ENCODE results near the gene VPS72. TPM values are rescaled to one million over a fixed set of nuclear protein-coding genes. Genes with fewer than 3 reads are reported as not detected.
A peak's percentile ranks its signal among the peaks of the same experiment; 100 is the strongest.

The VPS72 gene
- total and polyA plus RNA-seq, 2 donors (not counting 3 experiments of a cell fraction or from before 2014, with no cell fraction given): 76.2 to 85.2 TPM

DNA sequence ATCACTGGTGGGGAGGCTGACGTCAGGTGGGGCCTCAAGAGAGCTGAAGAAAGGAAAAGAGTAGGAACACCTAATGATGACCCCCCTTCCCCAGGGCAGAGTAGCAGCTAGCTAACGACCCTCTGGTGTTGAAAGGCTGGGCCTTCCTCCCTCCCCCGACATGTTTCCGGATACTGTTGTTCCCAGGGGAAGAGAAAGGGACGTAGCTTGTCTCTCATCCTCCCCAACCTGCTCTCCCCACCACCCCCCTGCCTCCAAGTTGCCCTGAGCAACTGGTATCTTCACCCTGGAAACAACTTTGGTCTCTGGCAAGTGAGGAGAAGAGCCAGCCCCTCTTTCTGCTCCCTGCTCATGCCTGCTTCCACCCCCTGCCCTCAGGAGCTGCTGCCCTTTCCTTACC is 46.0 kb downstream of the VPS72 start:
- peak overlapping the region in 1 of 3 experiments; percentile 49 for H3K4me3 ChIP-seq (replicated peaks in 1 of 3; ENCODE audit: insufficient read depth in 1 of 3, low read depth in 1 of 3, low read length in 3 of 3)
- H3K27ac ChIP-seq (ENCODE audit: insufficient read depth, low read depth, low read length): no peak overlapping the region
- no peaks in the 10 kb centered on the region for H3K9me3 ChIP-seq (replicated peaks; ENCODE audit: control insufficient read depth, insufficient read depth, low read length)
- H3K27me3 ChIP-seq (ENCODE audit: control insufficient read depth in 2 of 2, insufficient read depth in 2 of 2, low read length in 2 of 2): no peaks in the 10 kb centered on the region
- intact Hi-C loops (cut with micrococcal nuclease): loop anchor here (1.0 kb wide), 1 partner anchor 10 kb away; no protein-coding TSS in a partner anchor
- no peaks in the 10 kb centered on the region for H3K9me1 ChIP-seq (replicated peaks; ENCODE audit: control insufficient read depth, extremely low read depth, insufficient read depth, low read length)
- CTCF ChIA-PET: interaction anchor here (0.8 to 3.2 kb wide), 3 partner anchors 13 to 85 kb away, joined by 4 to 30 read pairs (median 4); partner anchors contain the start of gene CDC42SE1
- TF ChIP-seq POLR2AphosphoS5 (IDR thresholded peaks at IDR 0.05; ENCODE audit: insufficient read depth, low read depth, low read length) (no peak), MYC (IDR thresholded peaks at IDR 0.05; ENCODE audit: low read depth, low read length) (no peak), FOS (IDR thresholded peaks at IDR 0.05; ENCODE audit: borderline replicate concordance, insufficient read depth, low read length) (no peak), EZH2 (IDR thresholded peaks at IDR 0.05; ENCODE audit: borderline replicate concordance, low read depth, low read length, severe bottlenecking) (no peak), JUN (IDR thresholded peaks at IDR 0.05; ENCODE audit: borderline replicate concordance, insufficient read depth, insufficient read length, low read depth) (no peak), GATA2 (IDR thresholded peaks at IDR 0.05; ENCODE audit: insufficient read depth, insufficient read length, low read depth, low read length) (no peak), POLR2A (IDR thresholded peaks at IDR 0.05; ENCODE audit: low read depth, low read length) (no peak)
- TF ChIP-seq, protein P1, sequence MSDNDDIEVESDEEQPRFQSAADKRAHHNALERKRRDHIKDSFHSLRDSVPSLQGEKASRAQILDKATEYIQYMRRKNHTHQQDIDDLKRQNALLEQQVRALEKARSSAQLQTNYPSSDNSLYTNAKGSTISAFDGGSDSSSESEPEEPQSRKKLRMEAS (IDR thresholded peaks at IDR 0.05; ENCODE audit: insufficient read depth, insufficient read length): no peak
- TF ChIP-seq, protein P2, sequence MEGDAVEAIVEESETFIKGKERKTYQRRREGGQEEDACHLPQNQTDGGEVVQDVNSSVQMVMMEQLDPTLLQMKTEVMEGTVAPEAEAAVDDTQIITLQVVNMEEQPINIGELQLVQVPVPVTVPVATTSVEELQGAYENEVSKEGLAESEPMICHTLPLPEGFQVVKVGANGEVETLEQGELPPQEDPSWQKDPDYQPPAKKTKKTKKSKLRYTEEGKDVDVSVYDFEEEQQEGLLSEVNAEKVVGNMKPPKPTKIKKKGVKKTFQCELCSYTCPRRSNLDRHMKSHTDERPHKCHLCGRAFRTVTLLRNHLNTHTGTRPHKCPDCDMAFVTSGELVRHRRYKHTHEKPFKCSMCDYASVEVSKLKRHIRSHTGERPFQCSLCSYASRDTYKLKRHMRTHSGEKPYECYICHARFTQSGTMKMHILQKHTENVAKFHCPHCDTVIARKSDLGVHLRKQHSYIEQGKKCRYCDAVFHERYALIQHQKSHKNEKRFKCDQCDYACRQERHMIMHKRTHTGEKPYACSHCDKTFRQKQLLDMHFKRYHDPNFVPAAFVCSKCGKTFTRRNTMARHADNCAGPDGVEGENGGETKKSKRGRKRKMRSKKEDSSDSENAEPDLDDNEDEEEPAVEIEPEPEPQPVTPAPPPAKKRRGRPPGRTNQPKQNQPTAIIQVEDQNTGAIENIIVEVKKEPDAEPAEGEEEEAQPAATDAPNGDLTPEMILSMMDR (IDR thresholded peaks at IDR 0.05; ENCODE audit: extremely low read depth in 1 of 2, insufficient read depth in 1 of 2, low read depth in 1 of 2, low read length in 2 of 2): no peak
- no peak overlapping the region for H3K4me2 ChIP-seq (ENCODE audit: insufficient read depth, low read length)
- BruUV-seq (replicated peaks): no TSS peak
- H3K9ac ChIP-seq (replicated peaks; ENCODE audit: extremely low read depth, insufficient read depth, low read length): no peak overlapping the region
- peaks cover 29% of the 10 kb centered on the region for H3K4me1 ChIP-seq (ENCODE audit: control insufficient read depth, extremely low read depth, insufficient read depth, low read length)
- dilution Hi-C loops (cut with MboI; ENCODE audit: extremely low pct_ligation_motif_present, low sequenced_read_pairs): no loop called here
- POLR2A ChIA-PET: interaction anchor here (1.0 kb wide), 1 partner anchor 13 kb away, joined by 4 read pairs; no protein-coding TSS in a partner anchor
- no peaks in the 10 kb centered on the region for H4K20me1 ChIP-seq (replicated peaks; ENCODE audit: control insufficient read depth, extremely low read depth, insufficient read depth, low read length)
- H3K79me2 ChIP-seq (ENCODE audit: control insufficient read depth, insufficient read depth, low read length): no peaks in the 10 kb centered on the region
- peaks cover 0 to 19% of the 10 kb centered on the region in 2 experiments for H3K36me3 ChIP-seq (ENCODE audit: control insufficient read depth in 2 of 2, extremely low read depth in 1 of 2, insufficient read depth in 2 of 2, low read length in 2 of 2)
- no peak for FAIRE-seq
- no peak for DNase-seq (ENCODE audit: low read depth, low spot score)
- H2AFZ ChIP-seq (ENCODE audit: low read depth, low read length): no peak overlapping the region
